ENCODE data around the gene RNU7-1.
"Not testable (repeated sequence)": the region's sequence is repeated elsewhere in the genome, so short reads cannot be mapped to it uniquely, and the experiment has no call there.

Gene RNU7-1

GRCh38 chr12:6943722-6944380 lies at the start of gene RNU7-1, which contains the start of gene C12orf57:
Gene RNU7-1 (plus strand): TSS chr12:6943816.
Gene C12orf57 (plus strand): TSS chr12:6944022. CDS start chr12:6944122, 100 bp downstream.
- in situ Hi-C loops (cut with MboI; ENCODE audit: low sequenced_read_pairs): no loop called here

DNA sequence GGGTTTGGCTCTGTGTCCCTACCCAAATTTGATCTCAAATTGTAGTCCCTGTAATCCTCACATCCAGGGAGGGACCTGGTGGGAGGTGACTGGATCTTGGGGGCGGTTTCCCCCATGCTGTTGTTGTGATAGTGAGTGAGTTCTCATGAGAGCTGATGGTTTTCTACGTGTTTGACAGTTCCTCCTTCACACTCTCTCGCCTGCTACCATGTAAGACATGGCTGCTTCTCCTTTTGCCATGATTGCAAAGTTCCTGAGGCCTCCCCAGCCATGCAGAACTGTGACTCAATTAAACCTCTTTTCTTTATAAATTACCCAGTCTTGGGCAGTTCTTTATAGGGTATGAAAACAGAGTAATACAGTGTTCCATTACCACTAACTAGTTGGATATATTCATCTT lies 49.3 kb upstream of the RNU7-1 start:
- in situ Hi-C loops (cut with MboI; ENCODE audit: low sequenced_read_pairs): no loop called here

- in situ Hi-C loops (cut with MboI; ENCODE audit: low sequenced_read_pairs): no loop called here
Measured at GRCh38 chr12:6896846-6897435, 46.7 kb upstream of the RNU7-1 start.

DNA sequence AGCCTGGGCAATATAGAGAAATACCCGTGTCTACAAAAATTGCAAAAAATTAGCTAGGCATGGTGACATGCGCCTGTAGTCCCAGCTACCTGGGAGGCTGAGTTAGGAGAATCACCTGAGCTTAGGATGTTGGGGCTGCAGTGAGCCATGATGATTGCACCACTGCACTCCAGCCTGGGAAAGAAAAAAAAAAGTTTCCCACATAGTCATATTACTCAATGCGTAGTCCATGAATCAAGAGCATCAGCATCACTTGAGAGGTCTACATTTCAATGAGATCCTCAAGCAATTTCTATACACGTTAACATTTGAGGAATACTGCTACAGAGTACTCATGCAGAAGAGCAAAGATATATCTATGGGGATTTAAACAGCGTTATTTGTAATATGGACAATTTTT lies 44.2 kb upstream of the RNU7-1 start:
- in situ Hi-C loops (cut with MboI; ENCODE audit: low sequenced_read_pairs): no loop called here

DNA sequence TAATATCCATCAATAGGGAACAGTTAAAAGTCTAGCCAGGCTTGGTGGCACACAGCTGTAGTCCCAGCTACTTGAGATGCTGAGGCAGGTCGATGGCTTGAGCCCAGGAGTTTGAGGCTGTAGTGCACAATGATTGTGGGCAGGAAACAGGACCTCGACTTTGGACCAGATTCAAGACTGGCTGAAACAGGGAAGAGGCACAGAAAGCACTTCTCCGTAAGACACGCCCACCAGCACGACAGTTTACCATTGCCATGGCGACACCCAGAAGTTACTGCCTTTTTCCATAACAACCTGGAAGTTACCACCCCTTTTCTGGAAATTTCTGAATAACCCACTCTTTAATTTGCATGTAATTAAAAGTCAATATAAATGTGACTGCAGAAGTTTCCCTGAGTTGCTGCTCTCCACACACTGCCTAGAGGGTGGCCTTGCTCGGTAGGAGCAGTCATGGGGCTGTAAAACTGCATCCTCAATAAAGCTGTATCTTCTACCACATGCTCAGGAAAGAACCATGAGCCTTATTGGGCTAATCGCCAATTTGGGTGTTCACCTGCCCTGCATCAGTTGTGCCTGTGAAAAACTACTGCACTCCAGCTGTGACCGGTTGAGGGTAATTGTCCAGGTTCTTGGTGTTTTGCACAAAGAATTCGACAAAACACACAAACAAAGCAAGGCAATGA lies 43.6 kb upstream of the RNU7-1 start:
- in situ Hi-C loops (cut with MboI; ENCODE audit: low sequenced_read_pairs): no loop called here

DNA sequence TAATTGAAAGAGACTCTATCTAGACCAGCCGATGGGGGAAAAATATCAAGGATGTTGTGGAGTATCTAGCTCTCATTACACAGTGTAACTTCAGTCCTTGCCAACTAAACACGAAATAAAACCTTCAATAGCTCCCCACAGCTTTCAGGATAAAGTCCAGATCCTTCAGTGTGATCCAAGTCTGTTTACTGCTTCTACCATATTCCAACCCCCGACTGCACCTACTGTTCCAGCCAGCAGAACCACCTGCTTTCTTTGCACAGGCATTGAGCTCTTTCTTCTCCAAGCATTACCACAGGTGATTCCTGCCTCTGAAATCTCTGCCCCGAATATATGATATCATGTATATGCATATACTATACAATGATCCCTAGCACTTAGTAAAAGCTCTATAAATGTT lies 41.2 kb upstream of the RNU7-1 start:
- in situ Hi-C loops (cut with MboI; ENCODE audit: low sequenced_read_pairs): no loop called here

- in situ Hi-C loops (cut with MboI; ENCODE audit: low sequenced_read_pairs): no loop called here
Measured at GRCh38 chr12:6903722-6904121, 39.9 kb upstream of the RNU7-1 start.

DNA sequence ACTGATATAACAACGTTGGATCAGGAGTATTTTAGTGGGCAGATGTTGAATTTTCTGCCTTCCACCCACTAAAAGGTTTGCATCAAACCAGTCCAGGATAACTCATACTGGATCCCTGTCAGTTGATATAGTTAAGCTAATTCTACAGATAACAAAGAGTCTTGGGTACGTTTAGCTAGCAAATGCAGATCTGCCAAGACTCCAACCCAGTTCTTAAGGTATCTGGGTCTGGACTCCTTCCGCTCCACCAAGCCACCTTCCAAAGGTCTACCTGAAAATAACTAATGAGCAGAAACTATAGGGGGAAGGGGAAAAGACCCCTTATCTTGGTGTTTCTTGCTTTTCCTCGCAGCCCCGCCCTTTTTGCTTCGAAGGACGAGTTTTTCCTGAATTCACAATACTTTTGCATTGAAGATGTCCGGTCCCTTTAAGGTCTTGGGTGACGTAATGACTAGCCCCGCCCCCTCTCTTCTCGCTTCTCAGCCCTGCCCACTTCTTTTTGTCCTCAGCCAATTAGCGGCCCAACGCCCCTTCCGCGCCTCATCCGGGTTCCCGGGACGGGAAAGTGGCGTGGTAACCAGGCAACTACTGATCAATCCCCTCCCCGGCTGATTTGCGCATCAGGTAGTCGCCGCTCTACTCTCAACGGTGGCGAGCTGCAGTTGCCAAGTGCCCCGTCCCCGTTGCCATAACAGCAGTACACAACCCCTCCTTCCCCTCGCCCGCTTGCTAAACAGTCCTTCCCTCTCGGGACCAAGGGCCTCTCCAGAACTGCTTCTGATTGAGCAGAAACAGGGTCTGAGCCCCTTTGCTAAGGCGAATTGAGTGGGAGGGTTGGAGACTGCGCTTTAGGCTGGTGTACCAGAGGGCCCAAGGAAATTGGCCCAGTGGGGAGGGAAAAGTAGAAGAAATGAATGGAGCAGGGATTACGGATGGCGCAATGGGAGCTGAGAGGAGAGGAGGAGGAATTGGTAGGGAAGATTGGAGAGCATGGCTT lies 39.0 kb upstream of the RNU7-1 start, which contains the start of gene LRRC23:
Gene LRRC23 (plus strand): TSS at position 543 of the 997 bp plus-strand sequence. CDS start 812 bp downstream, outside the sequence.
- in situ Hi-C loops (cut with MboI; ENCODE audit: low sequenced_read_pairs): no loop called here

- in situ Hi-C loops (cut with MboI; ENCODE audit: low sequenced_read_pairs): no loop called here
Measured at GRCh38 chr12:6905414-6906040, 38.1 kb upstream of the RNU7-1 start.

GRCh38 chr12:6908141-6908540 lies 35.5 kb upstream of the RNU7-1 start:
- in situ Hi-C loops (cut with MboI; ENCODE audit: low sequenced_read_pairs): not testable (repeated sequence)

GRCh38 chr12:6909421-6910145 lies 34.0 kb upstream of the RNU7-1 start:
- in situ Hi-C loops (cut with MboI; ENCODE audit: low sequenced_read_pairs): no loop called here

GRCh38 chr12:6912164-6912935 lies 31.3 kb upstream of the RNU7-1 start:
- in situ Hi-C loops (cut with MboI; ENCODE audit: low sequenced_read_pairs): no loop called here

GRCh38 chr12:6914246-6914946 lies 29.2 kb upstream of the RNU7-1 start, which contains the start of gene ENO2:
Gene ENO2 (plus strand): TSS chr12:6914580. CDS start chr12:6915833, 1,253 bp downstream.
- in situ Hi-C loops (cut with MboI; ENCODE audit: low sequenced_read_pairs): no loop called here

- in situ Hi-C loops (cut with MboI; ENCODE audit: low sequenced_read_pairs): no loop called here
Measured at GRCh38 chr12:6914947-6915788, 28.4 kb upstream of the RNU7-1 start.

DNA sequence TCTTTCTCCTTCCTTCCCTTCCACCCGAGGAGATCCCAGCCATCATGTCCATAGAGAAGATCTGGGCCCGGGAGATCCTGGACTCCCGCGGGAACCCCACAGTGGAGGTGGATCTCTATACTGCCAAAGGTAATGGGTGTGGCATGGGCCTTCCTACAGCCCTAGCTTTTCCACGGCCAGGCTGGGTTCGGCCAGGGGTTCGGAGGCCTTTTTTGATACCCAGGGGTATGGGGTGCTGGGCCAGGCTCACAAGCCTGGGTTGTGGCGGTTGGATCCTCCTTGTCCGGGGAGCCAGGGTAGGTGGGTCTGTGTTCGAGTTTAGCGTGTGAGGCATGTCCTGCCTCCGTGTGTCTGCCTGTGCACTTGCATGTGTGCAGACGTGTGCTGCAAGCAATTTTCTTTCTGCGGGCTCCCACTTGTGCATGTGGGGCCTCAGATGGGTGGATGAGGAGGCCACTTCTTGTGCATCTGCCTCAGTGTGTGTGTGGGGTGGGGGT lies 27.8 kb upstream of the RNU7-1 start:
- in situ Hi-C loops (cut with MboI; ENCODE audit: low sequenced_read_pairs): no loop called here

- in situ Hi-C loops (cut with MboI; ENCODE audit: low sequenced_read_pairs): no loop called here
Measured at GRCh38 chr12:6916426-6917200, 27.0 kb upstream of the RNU7-1 start.

All from HL-60/S4 treated with phorbol 12-myristate 13-acetate at 8.2 ng/mL for 4 days and 3 days (cell line).